ENCODE measurements around the gene TES. TPM values are rescaled to one million over a fixed set of nuclear protein-coding genes. Genes with fewer than 3 reads are reported as not detected.

TES gene
- total and polyA plus RNA-seq, 9 of the 15 experiments (the other 6 are each of a cell fraction or from before 2014, with no cell fraction given) = 20.7 to 61.6 (median 53.8) TPM

GRCh38 chr7:116211006-116211912 lies 920 bp downstream of the TES start (continued):
- TF ChIP-seq CHD7 (IDR thresholded peaks at IDR 0.05; ENCODE audit: low read depth, low read length) = no peak
- peak; percentile 71 for TF ChIP-seq ZNF24 (IDR thresholded peaks at IDR 0.05)
- TF ChIP-seq WHSC1 (IDR thresholded peaks at IDR 0.05; ENCODE audit: low read length) = no peak
- no peak for TF ChIP-seq TFE3 (CRISPR knock-in tag; IDR thresholded peaks at IDR 0.05)
- TF ChIP-seq ZNF407 (IDR thresholded peaks at IDR 0.05; ENCODE audit: low read depth) = no peak

All from K562 (cell line).